ENCODE data around the gene LIN37. TPM values are rescaled to one million over a fixed set of nuclear protein-coding genes. Genes with fewer than 3 reads are reported as not detected.

The LIN37 gene
- total and polyA plus RNA-seq, 9 of the 15 experiments (the other 6 are each of a cell fraction or from before 2014, with no cell fraction given), result 1.2 to 12.5 (median 8.6) TPM

GRCh38 chr19:35716801-35717664 is 31.3 kb upstream of the LIN37 start (continued):
- TF ChIP-seq MGA (IDR thresholded peaks at IDR 0.05), result peak; percentile 72; the same call in 1 of the 2 replicates
- no peak for TF ChIP-seq ATF1 (CRISPR knock-in tag; IDR thresholded peaks at IDR 0.05)
- no peak; the same call in none of the 2 replicates for TF ChIP-seq ATF1 (tag; IDR thresholded peaks at IDR 0.05)
- TF ChIP-seq, protein P1, sequence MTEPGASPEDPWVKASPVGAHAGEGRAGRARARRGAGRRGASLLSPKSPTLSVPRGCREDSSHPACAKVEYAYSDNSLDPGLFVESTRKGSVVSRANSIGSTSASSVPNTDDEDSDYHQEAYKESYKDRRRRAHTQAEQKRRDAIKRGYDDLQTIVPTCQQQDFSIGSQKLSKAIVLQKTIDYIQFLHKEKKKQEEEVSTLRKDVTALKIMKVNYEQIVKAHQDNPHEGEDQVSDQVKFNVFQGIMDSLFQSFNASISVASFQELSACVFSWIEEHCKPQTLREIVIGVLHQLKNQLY (CRISPR knock-in tag; conservative IDR thresholded peaks at IDR 0.05), result no peak
- no peak for TF ChIP-seq ZNF75A (CRISPR knock-in tag; IDR thresholded peaks at IDR 0.05)
- TF ChIP-seq, protein P2, sequence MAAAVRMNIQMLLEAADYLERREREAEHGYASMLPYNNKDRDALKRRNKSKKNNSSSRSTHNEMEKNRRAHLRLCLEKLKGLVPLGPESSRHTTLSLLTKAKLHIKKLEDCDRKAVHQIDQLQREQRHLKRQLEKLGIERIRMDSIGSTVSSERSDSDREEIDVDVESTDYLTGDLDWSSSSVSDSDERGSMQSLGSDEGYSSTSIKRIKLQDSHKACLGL (CRISPR knock-in tag; IDR thresholded peaks at IDR 0.05; ENCODE audit: borderline replicate concordance, poor library complexity, severe bottlenecking), result no peak
- TF ChIP-seq ILK (tag; IDR thresholded peaks at IDR 0.05; ENCODE audit: borderline replicate concordance, low read depth), result no peak
- no peak for TF ChIP-seq GATAD2A (IDR thresholded peaks at IDR 0.05)
- no peak for TF ChIP-seq MCM3 (IDR thresholded peaks at IDR 0.05)
- no peak for TF ChIP-seq PRPF4 (IDR thresholded peaks at IDR 0.05; ENCODE audit: insufficient read depth, low read depth, low read length, poor library complexity, severe bottlenecking)
- peak; percentile 77 for TF ChIP-seq ZBTB17 (CRISPR knock-in tag; IDR thresholded peaks at IDR 0.05)
- TF ChIP-seq, protein P3, sequence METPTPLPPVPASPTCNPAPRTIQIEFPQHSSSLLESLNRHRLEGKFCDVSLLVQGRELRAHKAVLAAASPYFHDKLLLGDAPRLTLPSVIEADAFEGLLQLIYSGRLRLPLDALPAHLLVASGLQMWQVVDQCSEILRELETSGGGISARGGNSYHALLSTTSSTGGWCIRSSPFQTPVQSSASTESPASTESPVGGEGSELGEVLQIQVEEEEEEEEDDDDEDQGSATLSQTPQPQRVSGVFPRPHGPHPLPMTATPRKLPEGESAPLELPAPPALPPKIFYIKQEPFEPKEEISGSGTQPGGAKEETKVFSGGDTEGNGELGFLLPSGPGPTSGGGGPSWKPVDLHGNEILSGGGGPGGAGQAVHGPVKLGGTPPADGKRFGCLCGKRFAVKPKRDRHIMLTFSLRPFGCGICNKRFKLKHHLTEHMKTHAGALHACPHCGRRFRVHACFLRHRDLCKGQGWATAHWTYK (CRISPR knock-in tag; IDR thresholded peaks at IDR 0.05), result peak; percentile 79; the same call in 1 of the 2 replicates

All from K562 (cell line).